Panc1 (cell line): ENCODE measurements around the gene CDK6.

Experiments
- CTCF ChIP-seq: fragments of 450-650 bp; IDR thresholded peaks from 2 replicates; pipeline ENCODE4 v1.5.1; 2017; ENCODE audit warnings: mild to moderate bottlenecking
- POLR2AphosphoS5 ChIP-seq: IDR thresholded peaks from 2 replicates; pipeline ENCODE4 v1.6.1; 2012; ENCODE audit warnings: mild to moderate bottlenecking, low read depth, low read length, moderate library complexity
- REST ChIP-seq, 2 experiments: IDR thresholded peaks; 2 replicates each; pipeline ENCODE4 v1.6.1; 2011 to 2012; ENCODE audit warnings: low read depth in 2 of 2, control low read depth in 1 of 2, low read length in 1 of 2, mild to moderate bottlenecking in 1 of 2, moderate library complexity in 1 of 2; ENCODE audit not compliant: insufficient read depth in 1 of 2
- SIN3A ChIP-seq: IDR thresholded peaks from 2 replicates; pipeline ENCODE4 v1.6.1; 2012; ENCODE audit warnings: low read depth, mild to moderate bottlenecking, low read length, moderate library complexity, borderline replicate concordance; ENCODE audit not compliant: insufficient read depth

GRCh38 chr7:92681633-92682032 lies 154.7 kb downstream of the CDK6 start:
- TF ChIP-seq CTCF (no peak), POLR2AphosphoS5 (no peak), SIN3A (no peak), REST (IDR thresholded peaks at IDR 0.05; ENCODE audit: insufficient read depth in 1 of 2, low read depth in 2 of 2, low read length in 1 of 2) (no peak)
